ENCODE data around the gene WDR11.

Gene WDR11

DNA sequence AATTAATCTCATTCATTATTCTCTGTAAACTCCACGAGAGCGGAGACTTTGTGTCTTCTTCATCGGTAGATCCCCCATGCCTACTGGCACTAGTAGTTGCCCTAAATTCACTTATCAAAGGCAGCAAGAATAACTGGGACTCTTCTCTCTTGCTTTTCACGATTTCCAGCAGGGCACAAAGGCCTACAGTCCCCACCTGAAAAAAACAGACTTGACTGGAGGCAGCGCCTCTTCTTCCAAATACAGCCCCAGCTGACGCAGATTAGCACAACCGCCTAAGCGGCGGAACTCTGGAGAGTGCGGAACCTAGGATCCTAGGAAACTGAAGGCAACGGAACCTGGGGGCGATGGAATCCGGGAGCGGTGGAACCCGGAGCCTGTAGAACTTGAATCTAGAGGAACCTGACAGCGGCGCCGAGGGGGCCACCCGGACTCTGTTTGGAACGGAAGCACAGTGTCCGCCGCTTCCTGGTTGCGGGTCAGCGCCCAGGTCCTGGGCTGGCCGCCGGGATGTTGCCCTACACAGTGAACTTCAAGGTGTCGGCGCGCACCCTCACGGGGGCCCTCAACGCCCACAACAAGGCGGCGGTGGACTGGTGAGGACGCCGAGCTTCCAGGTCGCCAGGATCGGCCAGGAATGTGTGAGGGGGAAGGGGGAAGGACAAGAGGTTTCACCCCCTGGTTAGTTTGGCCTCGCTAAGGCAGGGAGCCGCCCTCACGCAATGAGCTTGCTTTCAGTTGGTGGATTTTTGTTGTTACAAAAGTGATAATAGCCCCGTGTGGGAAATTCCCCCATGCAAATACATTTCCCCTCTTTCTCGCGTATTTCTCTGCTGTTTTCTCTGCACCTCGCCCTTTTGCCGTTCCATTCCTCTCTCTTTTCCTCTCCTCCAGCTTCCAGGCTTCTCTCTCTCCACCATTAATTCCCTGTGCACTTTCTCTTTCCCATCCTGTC lies at the start of gene WDR11:
WDR11 (plus strand) TSS at position 452 of the 955 bp plus-strand sequence; CDS start at position 511, 59 bp downstream.
- peak; percentile 75 for DNase-seq

GRCh38 chr10:120802935-120803334 lies 48.2 kb upstream of the WDR11 start:
- no peak for DNase-seq

DNA sequence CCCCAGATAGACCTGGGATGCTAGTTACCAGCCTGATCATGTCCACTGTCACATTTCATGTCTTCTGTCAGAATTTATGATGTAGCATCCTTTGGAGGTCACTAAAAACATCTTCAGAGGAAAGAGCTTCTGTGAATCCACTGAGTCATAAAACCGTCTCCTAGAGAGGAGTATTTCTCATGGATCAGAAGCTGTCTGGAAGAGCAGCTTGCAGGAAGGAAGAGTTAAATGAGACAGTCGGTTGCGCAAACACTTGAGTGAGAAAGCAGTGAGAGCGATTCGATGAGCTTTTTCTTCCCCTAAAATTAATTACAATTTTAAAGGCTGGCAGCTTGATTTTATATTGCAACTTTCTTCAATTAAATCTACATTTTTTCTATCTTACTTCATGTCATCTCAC lies 47.2 kb upstream of the WDR11 start:
- DNase-seq: no peak

DNA sequence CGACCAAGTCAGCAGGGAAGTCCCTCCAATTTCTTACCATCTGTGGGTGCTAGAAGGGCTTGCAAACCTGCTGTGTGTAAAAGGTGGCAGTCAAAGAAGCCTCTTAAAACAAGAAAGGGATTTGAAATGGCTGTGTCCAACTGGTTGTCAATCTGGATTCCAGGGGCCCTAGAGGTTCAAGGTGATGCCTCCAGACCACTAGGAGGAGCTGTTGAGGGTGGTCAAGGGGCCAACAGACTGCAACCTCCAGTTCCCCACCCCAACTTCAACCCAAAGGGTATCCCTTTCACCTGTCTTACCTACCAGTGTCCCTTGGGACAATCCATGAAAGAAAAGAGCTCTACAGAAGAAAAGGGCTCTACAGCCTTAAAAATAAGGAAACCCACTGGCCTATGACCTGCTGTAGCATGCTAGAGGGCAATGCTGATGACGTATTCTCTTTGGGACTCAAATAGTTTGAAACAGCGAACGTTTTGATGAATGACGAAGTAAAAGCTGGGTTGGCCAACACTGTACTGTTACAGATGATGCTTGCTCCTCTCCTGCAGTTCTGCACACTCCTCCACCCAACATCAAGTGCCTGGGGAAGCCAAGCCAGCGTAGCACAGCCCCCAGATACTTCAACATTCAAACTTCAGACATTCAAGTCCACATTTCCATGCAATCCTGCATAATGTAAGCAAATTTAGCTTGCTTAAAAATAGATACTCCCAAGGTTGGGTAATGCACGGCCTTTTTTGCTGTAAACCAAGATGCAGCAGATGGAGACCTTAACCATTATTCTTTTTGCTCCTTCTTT lies 45.9 kb upstream of the WDR11 start:
- DNase-seq: no peak

- no peak for DNase-seq
Measured at GRCh38 chr10:120806081-120806480, 45.1 kb upstream of the WDR11 start.

DNA sequence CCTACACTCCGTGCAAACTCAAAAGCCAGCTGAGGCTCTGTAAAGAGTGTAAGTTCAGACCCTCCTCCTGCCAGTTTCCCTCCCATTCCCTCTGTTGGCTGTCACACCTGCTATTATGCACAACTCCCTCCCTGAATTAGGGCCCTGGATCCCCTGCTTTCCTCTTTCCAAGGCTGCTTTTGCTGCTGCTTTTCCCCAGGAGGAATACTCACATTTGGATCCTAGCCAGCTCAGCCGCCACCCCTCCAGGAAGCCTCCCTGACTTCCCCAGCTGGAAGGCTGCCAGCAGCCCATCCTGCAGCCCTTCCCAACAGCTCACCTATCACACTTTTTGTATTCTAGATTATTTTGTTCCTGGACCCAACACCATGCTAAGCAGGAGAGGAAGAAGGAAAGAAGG lies 40.9 kb upstream of the WDR11 start:
- no peak for DNase-seq

GRCh38 chr10:120813085-120813484 lies 38.1 kb upstream of the WDR11 start:
- DNase-seq: no peak

GRCh38 chr10:120818301-120818700 lies 32.9 kb upstream of the WDR11 start:
- DNase-seq: no peak

GRCh38 chr10:120819366-120819765 lies 31.8 kb upstream of the WDR11 start:
- no peak for DNase-seq

- no peak for DNase-seq
Measured at GRCh38 chr10:120823266-120823665, 27.9 kb upstream of the WDR11 start.

- DNase-seq: no peak
Measured at GRCh38 chr10:120824881-120825309, 26.3 kb upstream of the WDR11 start.

DNA sequence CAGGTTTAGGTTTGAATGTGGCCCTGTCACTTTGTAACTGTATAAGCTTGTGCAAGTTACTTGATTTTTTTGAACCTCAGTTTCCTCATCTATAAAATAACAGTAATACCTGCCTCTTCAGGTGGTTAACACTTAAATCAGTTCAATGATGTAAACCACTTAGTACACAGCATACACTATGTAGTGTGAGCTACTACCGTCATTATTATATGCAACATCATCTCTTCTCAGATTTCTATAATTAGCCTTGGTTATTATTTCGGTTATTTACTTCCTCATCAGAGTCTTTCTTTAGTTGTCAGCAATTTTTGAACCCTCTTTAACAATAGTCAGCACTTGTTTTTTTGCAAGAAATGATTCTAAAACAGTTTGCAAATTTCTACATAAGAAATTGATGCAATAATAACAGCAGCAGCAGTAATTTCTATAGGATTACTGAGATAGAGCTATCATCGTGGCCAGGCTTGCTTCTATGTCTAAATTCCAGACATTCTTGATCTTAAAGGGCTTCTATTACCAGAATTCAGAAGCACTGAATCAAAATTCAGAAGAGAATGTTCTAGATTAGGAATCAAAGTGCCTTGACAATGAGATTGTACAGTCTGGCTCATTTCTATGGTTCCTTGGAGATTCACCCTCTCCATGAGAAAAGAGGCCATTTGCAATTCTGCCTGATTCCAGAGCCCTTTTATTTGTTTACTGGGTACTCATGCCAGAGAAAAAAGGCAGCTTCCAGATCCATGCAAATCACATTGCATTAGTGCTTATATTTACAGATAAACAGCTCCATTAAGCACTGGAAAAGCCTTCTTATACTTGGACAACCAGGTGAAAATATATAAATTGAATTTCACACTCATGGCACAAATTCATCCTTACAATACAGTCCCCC lies 25.0 kb upstream of the WDR11 start:
- DNase-seq: no peak

- DNase-seq: no peak
Measured at GRCh38 chr10:120827251-120827875, 23.8 kb upstream of the WDR11 start.

- DNase-seq: no peak
Measured at GRCh38 chr10:120828763-120829319, 22.3 kb upstream of the WDR11 start.

GRCh38 chr10:120832106-120832505 lies 19.1 kb upstream of the WDR11 start:
- no peak for DNase-seq

DNA sequence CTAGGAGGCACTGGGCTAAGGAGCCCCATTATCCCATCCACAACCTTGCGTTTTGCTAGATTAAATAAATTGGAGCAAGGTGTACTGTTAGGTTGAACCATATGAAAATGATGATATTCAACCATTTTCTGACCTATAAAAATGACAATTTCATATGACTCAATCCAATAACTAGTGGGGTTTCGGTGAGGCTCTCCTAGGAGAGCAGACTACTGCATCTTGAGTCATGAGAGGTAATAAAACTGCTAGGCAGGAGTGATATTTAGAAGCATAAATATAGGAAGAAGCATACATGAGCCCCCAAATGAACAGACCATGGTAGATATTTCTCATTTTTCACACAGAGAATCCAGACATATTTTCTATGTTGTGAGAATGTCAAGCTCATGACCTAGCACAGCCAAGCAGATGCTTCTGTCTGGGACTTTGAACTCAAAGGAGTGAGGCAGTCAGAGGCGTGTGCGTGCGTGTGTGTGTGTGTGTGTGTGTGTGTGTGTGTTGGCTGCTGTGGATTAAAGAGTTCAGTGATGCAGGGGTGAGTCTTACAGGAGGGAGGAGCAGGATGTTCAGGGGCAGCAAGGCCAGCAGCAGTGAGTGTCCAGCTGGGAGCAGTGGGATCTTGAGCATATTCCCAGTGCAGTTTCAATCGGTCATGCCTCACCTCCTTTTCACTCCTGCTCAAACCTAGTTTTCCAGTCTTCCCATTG lies 17.8 kb upstream of the WDR11 start:
- DNase-seq: no peak

- no peak for DNase-seq
Measured at GRCh38 chr10:120835603-120836002, 15.6 kb upstream of the WDR11 start.

- no peak for DNase-seq
Measured at GRCh38 chr10:120838941-120839340, 12.2 kb upstream of the WDR11 start.

DNA sequence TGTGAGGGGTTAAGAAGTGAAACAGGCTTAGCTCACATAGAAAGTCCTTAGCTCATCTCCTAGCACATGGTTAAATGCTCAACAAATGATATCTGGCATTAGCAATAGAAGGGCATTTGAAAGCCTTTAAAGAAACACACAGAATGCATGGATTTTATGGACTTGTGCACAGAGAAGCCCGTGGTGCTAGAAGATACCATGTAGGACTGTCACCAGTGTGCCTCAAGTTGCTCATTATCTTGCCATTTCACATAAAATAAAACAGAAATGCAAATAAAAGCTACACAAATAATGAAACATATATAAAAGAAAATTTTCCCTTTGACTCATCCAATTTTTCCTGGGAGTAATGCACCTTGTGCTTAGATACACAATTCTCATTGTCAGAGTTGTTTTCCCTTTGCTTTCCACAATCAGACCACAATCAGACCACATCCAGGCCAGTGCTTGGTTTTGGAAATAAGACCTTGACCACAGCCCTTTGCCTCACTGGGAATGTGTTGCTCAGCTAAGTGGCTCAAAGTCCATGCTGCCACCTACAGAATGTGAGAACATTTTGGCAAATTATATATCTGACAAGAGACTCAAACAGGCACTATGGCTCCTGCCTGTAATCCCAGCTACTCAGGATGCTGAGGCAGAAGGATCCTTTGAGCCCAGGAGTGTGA lies 9.5 kb upstream of the WDR11 start:
- no peak for DNase-seq

DNA sequence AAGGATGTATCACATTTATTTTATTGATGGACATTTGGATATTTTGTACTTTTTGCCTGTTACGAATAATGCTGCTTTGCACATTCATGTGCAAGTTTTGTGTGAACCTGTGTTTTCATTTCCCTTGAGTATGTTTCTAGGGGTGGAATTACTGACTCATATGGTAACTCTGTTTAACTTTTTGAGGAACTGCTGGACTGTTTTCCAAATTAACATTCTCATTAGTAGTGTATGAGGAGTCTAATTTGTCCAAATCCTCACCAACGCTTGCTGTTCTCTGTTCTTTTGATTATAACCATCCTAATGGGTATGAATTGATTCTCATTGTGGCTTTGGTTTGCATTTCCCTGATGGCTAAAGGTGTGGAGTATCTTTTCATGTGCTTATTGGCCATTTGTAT lies 3.2 kb downstream of the WDR11 start:
- DNase-seq: no peak

Data from stimulated activated CD4-positive, alpha-beta T cell treated with anti-CD3 and anti-CD28 coated beads, Interleukin-4, amount 100 ng/mL, for 1 hour (primary cell).